Superior temporal gyrus (tissue), 1 donor: ENCODE measurements around the gene NHLH1.

ENCODE experiments used
- DNase-seq: peaks from one replicate; pipeline ENCODE4 v3.0.0-alpha.2; 2016; ENCODE audit errors: extremely low spot score

Gene NHLH1

DNA sequence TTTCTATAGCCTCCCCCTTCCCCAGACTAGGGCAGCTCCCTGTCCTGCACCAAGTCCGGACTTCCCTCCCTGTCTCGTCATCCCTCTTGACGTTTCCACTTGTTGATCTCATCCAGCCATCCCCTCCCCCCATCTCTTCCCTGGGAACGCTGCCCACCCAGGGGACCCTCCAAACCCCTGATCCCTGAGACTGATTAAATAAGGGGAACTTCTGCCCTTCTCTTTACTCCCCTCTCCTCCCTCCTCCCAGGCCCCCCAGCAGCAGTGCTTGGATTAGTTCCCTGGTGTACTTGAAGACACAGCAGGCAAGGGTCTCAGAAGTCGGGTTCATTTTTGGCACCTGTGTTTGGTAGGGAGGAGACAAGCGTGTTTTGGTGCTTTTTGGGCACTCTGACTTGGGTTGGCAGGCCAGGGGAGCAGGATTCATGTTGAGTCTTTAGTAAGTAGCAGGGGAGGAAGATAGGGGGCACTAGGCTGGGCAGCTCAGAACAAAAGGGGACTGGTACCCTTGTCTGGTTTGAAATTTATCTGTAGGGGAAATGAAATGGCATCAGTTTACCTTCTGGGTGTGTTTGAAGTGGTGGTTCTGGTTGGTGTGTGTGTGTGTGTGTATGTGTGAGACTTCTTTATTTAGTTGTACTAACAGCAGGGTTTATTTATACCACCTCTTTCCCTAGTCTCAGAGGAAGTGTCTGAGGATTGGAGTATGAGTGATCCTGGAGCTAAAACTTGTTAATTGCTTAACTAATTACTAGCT is 44.6 kb downstream of the NHLH1 start:
- no peak for DNase-seq

DNA sequence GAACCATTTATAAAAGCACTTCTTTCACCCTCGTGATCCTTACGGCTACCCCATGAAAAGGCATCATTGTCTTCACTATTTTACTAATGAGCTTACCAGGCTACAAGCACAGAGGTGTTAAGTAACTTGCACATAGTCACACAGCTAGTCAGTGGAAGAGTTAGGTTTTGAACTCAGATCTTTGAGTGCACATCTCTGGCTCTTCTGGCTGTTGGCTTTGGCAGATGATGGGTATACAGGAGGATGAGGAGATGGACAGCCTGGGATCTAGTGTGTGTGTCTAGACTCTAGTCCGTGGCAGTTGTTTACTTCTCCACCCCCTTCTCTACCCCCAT is 45.1 kb downstream of the NHLH1 start:
- DNase-seq: no peak

GRCh38 chr1:160413716-160414115 is 46.8 kb downstream of the NHLH1 start:
- DNase-seq: no peak

DNA sequence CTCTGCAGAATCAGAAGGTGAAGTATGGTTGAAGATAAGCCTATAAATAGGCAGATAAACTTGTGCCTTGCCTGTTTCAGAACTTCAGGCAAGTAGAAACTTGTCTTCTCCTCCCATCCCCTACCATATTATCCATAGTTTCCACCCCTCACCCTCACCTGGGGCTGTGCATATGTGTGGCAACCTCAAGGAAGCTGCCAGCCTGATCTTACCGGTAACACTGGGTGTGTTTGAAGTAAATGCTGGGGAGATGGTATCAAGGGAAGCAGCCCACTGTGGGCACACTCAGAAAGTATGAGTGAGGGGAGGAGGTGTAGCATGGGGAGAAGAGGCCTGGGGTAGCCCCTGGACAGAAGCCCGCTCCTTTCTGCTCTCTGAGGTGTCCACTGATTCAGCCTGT is 48.0 kb downstream of the NHLH1 start:
- DNase-seq: no peak

GRCh38 chr1:160415696-160416290 is 48.9 kb downstream of the NHLH1 start:
- no peak for DNase-seq

DNA sequence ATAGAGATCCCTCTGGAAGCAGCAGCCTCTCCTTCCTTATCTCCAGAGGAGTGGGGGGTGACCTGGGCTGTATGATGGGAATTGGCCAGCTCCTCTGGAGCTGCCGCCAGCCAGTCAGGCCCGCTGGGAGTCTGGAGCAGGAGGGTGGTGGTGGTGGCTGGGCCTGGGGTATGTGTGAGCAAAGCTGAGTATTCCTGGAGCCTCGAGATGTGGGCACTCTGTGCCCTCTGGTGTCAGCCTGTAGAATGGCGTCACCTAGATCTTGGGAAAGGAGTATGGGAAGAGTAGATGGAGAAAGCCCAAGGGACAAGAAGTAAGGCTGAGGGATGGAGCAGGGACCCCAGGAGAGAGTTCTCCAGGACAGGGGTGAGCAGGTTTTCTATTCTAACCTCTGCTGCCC is 49.5 kb downstream of the NHLH1 start:
- no peak for DNase-seq

DNA sequence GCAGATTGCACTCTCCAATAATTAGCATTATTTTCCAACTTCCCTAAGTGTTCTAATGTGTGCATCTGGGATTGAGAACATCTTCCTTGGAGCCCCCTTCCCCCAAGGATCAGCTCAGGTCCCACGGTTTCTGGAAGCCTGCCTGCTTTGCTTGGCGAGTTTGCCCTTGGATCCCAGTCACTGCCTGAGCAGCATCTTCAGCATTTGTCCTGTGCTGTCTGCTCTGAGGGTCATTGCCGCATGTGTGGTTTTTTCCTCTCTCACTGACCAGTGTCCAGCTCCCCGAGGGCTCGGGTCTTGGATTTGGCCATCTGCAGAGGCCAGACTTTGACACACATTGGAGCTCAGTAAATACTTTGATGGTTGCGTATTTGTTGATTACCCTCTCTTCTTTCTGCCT is 51.6 kb downstream of the NHLH1 start:
- no peak for DNase-seq

- DNase-seq: no peak
Observed at GRCh38 chr1:160419150-160419837, 52.4 kb downstream of the NHLH1 start.

DNA sequence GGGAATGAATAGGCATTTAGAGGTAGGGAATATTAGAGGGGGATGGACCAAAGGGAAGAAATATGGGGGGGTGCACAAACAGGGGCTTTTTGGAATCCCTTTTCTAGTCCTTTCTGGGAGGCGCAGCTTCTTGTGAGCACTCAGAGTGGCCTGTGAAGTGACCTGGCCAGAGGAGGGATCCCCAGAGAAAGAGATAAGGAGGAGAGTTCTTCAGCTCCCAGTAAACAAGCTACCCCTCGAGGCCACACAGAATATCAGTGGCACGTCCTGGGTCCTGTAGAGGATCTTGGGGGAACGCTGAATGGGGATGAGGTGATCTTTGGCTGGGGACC is 52.9 kb downstream of the NHLH1 start:
- DNase-seq: no peak

- DNase-seq: no peak
Observed at GRCh38 chr1:160420881-160421842, 54.3 kb downstream of the NHLH1 start.

- DNase-seq: no peak
Observed at GRCh38 chr1:160421881-160422280, 55.0 kb downstream of the NHLH1 start.
